H1 (cell line): ENCODE results near the gene TP53BP1. TPM values are rescaled to one million over a fixed set of nuclear protein-coding genes. Genes with fewer than 3 reads are reported as not detected.
A peak's percentile ranks its signal among the peaks of the same experiment; 100 is the strongest.

Experiments
- CTCF ChIA-PET: fragments of 300-600 bp; sonication (Branson Sonifier 250); formaldehyde crosslinking; loops from one replicate; lab custom pipeline; 2021; ENCODE audit not compliant: partially characterized antibody; lab: Charles Lee
- POLR2A ChIA-PET: fragments of 300-600 bp; sonication (Branson Sonifier 250); formaldehyde crosslinking; loops from one replicate; lab custom pipeline; 2021; ENCODE audit warnings: inconsistent platforms; ENCODE audit not compliant: partially characterized antibody; lab: Charles Lee
- DNase-seq, 2 experiments: peaks; one replicate each; pipeline versions ENCODE4 v3.0.0 to v3.0.0-alpha.2; 2010 to 2022; ENCODE audit warnings: low spot score in 2 of 2, low read depth in 1 of 2, mixed read lengths in 1 of 2
- FAIRE-seq: peaks from 2 replicates; lab custom pipeline; 2011; peaks lifted over from hg19 to GRCh38; lab: Jason Lieb, UNC
- H2AFZ ChIP-seq: 2 replicates; pipeline ENCODE4 v1.8.1; 2012; ENCODE audit warnings: low read length, inconsistent platforms
- H2AK5ac ChIP-seq: 2 replicates; pipeline ENCODE4 v1.6.1; 2013; ENCODE audit warnings: low read depth, low read length
- H2BK120ac ChIP-seq: replicated peaks from 2 replicates; pipeline ENCODE3; 2013; ENCODE audit warnings: low read depth, low read length, inconsistent platforms
- H2BK12ac ChIP-seq: 2 replicates; pipeline ENCODE4 v1.6.1; 2013; ENCODE audit warnings: low read depth, low read length
- H2BK15ac ChIP-seq: 2 replicates; pipeline ENCODE4 v1.6.1; 2013; ENCODE audit warnings: low read length
- H2BK20ac ChIP-seq: 2 replicates; pipeline ENCODE4 v1.6.1; 2013; ENCODE audit warnings: low read length
- H2BK5ac ChIP-seq: 2 replicates; pipeline ENCODE4 v1.6.1; 2013; ENCODE audit warnings: low read depth, low read length
- H3K14ac ChIP-seq: 2 replicates; pipeline ENCODE4 v1.6.1; 2013; ENCODE audit warnings: inconsistent platforms; ENCODE audit not compliant: insufficient read length
- H3K18ac ChIP-seq: 2 replicates; pipeline ENCODE4 v1.6.1; 2013; ENCODE audit warnings: low read length; ENCODE audit errors: extremely low read depth
- H3K23ac ChIP-seq: 2 replicates; pipeline ENCODE4 v1.6.1; 2013; ENCODE audit warnings: inconsistent platforms; ENCODE audit not compliant: insufficient read length
- H3K23me2 ChIP-seq: 2 replicates; pipeline ENCODE4 v1.6.1; 2013; ENCODE audit warnings: low read depth, low read length
- H3K27ac ChIP-seq: 2 replicates; pipeline ENCODE4 v1.6.1; 2011; ENCODE audit warnings: low read depth, low read length, inconsistent platforms
- H3K27me3 ChIP-seq, 4 experiments: replicated peaks in 1 of 4; 1 replicate in 1 of 4; 2 replicates in 3 of 4; pipeline versions ENCODE4 v1.6.1 to v1.8.1; 2011 to 2013; ENCODE audit warnings: low read length in 3 of 4, mild to moderate bottlenecking in 3 of 4, inconsistent platforms in 2 of 4, mixed read lengths in 2 of 4, moderate library complexity in 1 of 4; ENCODE audit not compliant: control insufficient read depth in 3 of 4, insufficient read depth in 3 of 4; ENCODE audit errors: extremely low read depth in 1 of 4
- H3K36me3 ChIP-seq, 4 experiments: 2 replicates each; pipeline versions ENCODE4 v1.6.1 to v1.8.1; 2011 to 2013; ENCODE audit warnings: mild to moderate bottlenecking in 4 of 4, low read length in 3 of 4, moderate library complexity in 2 of 4, control low read depth in 1 of 4, inconsistent platforms in 1 of 4; ENCODE audit not compliant: insufficient read depth in 4 of 4, control insufficient read depth in 2 of 4
- H3K4ac ChIP-seq: replicated peaks from 2 replicates; pipeline ENCODE3; 2013; ENCODE audit warnings: low read length, low read depth, mixed read lengths, inconsistent platforms; ENCODE audit not compliant: insufficient read length
- H3K4me1 ChIP-seq, 4 experiments: replicated peaks in 1 of 4; 1 replicate in 1 of 4; 2 replicates in 3 of 4; pipeline versions ENCODE4 v1.6.1 to v1.8.1; 2011 to 2013; ENCODE audit warnings: low read length in 3 of 4, inconsistent platforms in 2 of 4, mixed read lengths in 1 of 4; ENCODE audit not compliant: insufficient read depth in 4 of 4, control insufficient read depth in 3 of 4
- H3K4me2 ChIP-seq, 2 experiments: 2 replicates each; pipeline versions ENCODE4 v1.6.1 to v1.8.1; 2011 to 2013; ENCODE audit warnings: low read depth in 2 of 2, low read length in 2 of 2, control low read depth in 1 of 2, inconsistent platforms in 1 of 2, mild to moderate bottlenecking in 1 of 2; ENCODE audit not compliant: insufficient read depth in 1 of 2
- H3K4me3 ChIP-seq, 4 experiments: fragments of 200-600, 300-600 bp in 1 of 4; sonication (generic), shearing (Covaris generic), sonication (Bioruptor Twin) in 1 of 4; 2 replicates each; pipeline versions ENCODE4 v1.5.1 to v1.8.1; 2011 to 2016; ENCODE audit warnings: low read length in 4 of 4, low read depth in 3 of 4, control low read depth in 2 of 4, inconsistent platforms in 2 of 4, mild to moderate bottlenecking in 2 of 4, mixed read lengths in 1 of 4, moderate library complexity in 1 of 4; ENCODE audit not compliant: insufficient read depth in 2 of 4; ENCODE audit errors: extremely low read depth in 1 of 4
- H3K56ac ChIP-seq: replicated peaks from 2 replicates; pipeline ENCODE3; 2013; ENCODE audit warnings: low read depth, mild to moderate bottlenecking, mixed read lengths, low read length, inconsistent platforms; ENCODE audit not compliant: insufficient read length
- H3K79me1 ChIP-seq: 2 replicates; pipeline ENCODE4 v1.6.1; 2013; ENCODE audit warnings: low read depth, low read length, control low read depth
- H3K79me2 ChIP-seq, 2 experiments: 2 replicates each; pipeline versions ENCODE4 v1.6.1 to v1.8.1; 2012 to 2013; ENCODE audit warnings: low read length in 2 of 2, mild to moderate bottlenecking in 2 of 2, inconsistent platforms in 1 of 2; ENCODE audit not compliant: insufficient read depth in 2 of 2, control insufficient read depth in 1 of 2
- H3K9ac ChIP-seq, 4 experiments: replicated peaks in 1 of 4; 1 replicate in 1 of 4; 2 replicates in 3 of 4; pipeline versions ENCODE4 v1.6.1 to v1.8.1; 2011 to 2013; ENCODE audit warnings: low read depth in 3 of 4, low read length in 3 of 4, control low read depth in 2 of 4, mild to moderate bottlenecking in 2 of 4, moderate library complexity in 2 of 4, inconsistent platforms in 1 of 4; ENCODE audit errors: extremely low read depth in 1 of 4
- H3K9me3 ChIP-seq, 2 experiments: 2 replicates each; pipeline versions ENCODE4 v1.6.1 to v1.8.1; 2012 to 2013; ENCODE audit warnings: mild to moderate bottlenecking in 2 of 2, moderate library complexity in 2 of 2, control low read depth in 1 of 2, inconsistent platforms in 1 of 2, low read depth in 1 of 2, low read length in 1 of 2, mixed read lengths in 1 of 2; ENCODE audit not compliant: insufficient read depth in 2 of 2
- H4K20me1 ChIP-seq, 2 experiments: replicated peaks in 1 of 2; 2 replicates each; pipeline versions ENCODE3 to v1.8.1; 2011 to 2013; ENCODE audit warnings: inconsistent platforms in 2 of 2, low read length in 2 of 2, mild to moderate bottlenecking in 1 of 2; ENCODE audit not compliant: insufficient read depth in 2 of 2, control insufficient read depth in 1 of 2
- H4K5ac ChIP-seq: 2 replicates; pipeline ENCODE4 v1.6.1; 2013; ENCODE audit warnings: low read length, low read depth, mixed read lengths, inconsistent platforms; ENCODE audit not compliant: insufficient read length
- H4K8ac ChIP-seq: 2 replicates; pipeline ENCODE4 v1.8.0; 2013; ENCODE audit warnings: mild to moderate bottlenecking, moderate library complexity, low read length, inconsistent platforms; ENCODE audit not compliant: insufficient read depth; ENCODE audit errors: extremely low read depth
- H4K91ac ChIP-seq: replicated peaks from 2 replicates; pipeline ENCODE3; 2013; ENCODE audit warnings: low read length, mixed read lengths, inconsistent platforms; ENCODE audit not compliant: insufficient read length
- BACH1 ChIP-seq: IDR thresholded peaks from 2 replicates; pipeline ENCODE4 v1.6.1; 2012; ENCODE audit warnings: low read length, improper control_type of control experiment
- BRCA1 ChIP-seq: IDR thresholded peaks from 2 replicates; pipeline ENCODE4 v1.6.1; 2012; ENCODE audit warnings: low read depth, low read length, improper control_type of control experiment
- RAD21 ChIP-seq, 2 experiments: IDR thresholded peaks in 1 of 2; conservative IDR thresholded peaks in 1 of 2; 2 replicates each; pipeline ENCODE4 v1.6.1; 2011; ENCODE audit warnings: low read depth in 2 of 2, low read length in 2 of 2, improper control_type of control experiment in 1 of 2, inconsistent platforms in 1 of 2, mild to moderate bottlenecking in 1 of 2, moderate library complexity in 1 of 2
- SRF ChIP-seq: IDR thresholded peaks from 2 replicates; pipeline ENCODE4 v1.6.1; 2011; ENCODE audit warnings: mild to moderate bottlenecking, low read depth, low read length, moderate library complexity
- YY1 ChIP-seq: IDR thresholded peaks from 2 replicates; pipeline ENCODE4 v1.6.1; 2011; ENCODE audit warnings: low read depth, mild to moderate bottlenecking, low read length
- WGBS, 2 experiments: shearing (Covaris generic) in 1 of 2; methylation state at CpG; one replicate each; pipeline versions ENCODE4 v1.1.6 to v1.1.7; 2013 to 2015; ENCODE audit warnings: low lambda C conversion rate in 2 of 2, mixed read lengths in 2 of 2, inconsistent platforms in 1 of 2, low coverage in 1 of 2, missing lambda C conversion rate in 1 of 2; ENCODE audit not compliant: insufficient replicate concordance in 2 of 2, insufficient coverage in 1 of 2, insufficient read length in 1 of 2; ENCODE audit errors: extremely low coverage in 1 of 2, missing lambda C conversion rate in 1 of 2; 5-methylcytosine and 5-hydroxymethylcytosine counted together
- polyA plus RNA-seq, 7 experiments: library from polyadenylated mRNA; depleted of rRNA in 3 of 7; stranded (reverse) in 5 of 7; unstranded in 2 of 7; fragments of >200 nt in 5 of 7; fragments of 200-250 nt in 2 of 7; gene quantifications; 1 replicate in 5 of 7; 2 replicates in 1 of 7; 4 replicates in 1 of 7; pipeline versions ENCODE4 v1.2.1 to v1.2.3, GENCODE V29; 2011 to 2013; ENCODE audit warnings: missing spikeins in 2 of 7, mixed read lengths in 2 of 7
- total RNA-seq: library from RNA; stranded (reverse); fragmentation: NEBNext Ultra II Directional; extraction: Animal tissue kit (Norgen Biotek cat#: 25700); gene quantifications from 2 replicates; pipeline ENCODE4 v1.2.1, GENCODE V29; 2021

The TP53BP1 gene
- total and polyA plus RNA-seq, 2 of the 8 experiments (the other 6 are each of a cell fraction or from before 2014, with no cell fraction given) = 34.1 to 63.6 TPM

DNA sequence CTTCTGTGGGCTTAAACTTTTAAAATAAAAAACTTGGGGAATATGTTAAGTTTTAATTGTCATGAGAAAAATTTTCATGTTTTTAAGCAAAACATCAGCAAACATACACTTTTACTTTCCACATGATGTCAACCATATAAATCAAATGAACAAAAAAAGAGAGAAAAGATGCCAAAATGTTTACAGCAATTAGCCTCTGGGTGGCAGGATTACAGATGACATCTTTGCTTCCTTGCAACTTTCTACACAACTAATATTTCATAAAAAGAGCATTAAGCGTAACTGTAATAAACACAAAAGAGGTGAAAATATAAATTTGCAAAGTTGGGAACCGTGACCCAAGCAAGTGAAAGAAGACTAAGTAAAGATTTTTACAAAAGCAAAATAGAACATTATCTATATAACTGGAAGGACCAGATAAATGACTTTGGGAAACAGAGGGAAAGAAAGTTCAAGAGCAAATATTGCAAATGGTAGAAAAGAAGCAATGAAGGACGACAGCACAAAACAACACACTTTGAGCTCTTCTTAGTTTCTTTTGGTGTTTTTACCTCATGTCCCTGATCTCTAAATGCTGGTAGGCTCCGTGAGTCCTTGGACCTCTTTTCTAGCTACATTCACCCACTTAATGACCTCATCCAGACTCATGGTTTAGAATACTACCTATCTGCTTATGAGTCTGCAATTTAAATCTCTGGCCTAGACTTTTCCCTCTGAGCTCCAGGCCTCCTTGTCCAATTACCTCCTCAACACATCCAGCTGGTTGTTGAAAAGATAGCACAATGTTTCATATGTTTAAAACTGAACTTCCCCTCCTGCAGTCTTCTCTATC, 9.4 kb downstream of the TP53BP1 start:
- peaks cover 2% of the 10 kb centered on the region in 2 experiments for H4K20me1 ChIP-seq
- DNase-seq (no peak), FAIRE-seq (no peak)
- H3K56ac ChIP-seq = no peak overlapping the region
- H3K27ac ChIP-seq = no peak overlapping the region
- H2AFZ ChIP-seq = no peak overlapping the region
- peaks cover 2% of the 10 kb centered on the region; the same call in 1 of the 2 replicates for H3K23me2 ChIP-seq
- no peak overlapping the region for H4K8ac ChIP-seq
- H3K4me1 ChIP-seq = no peaks in the 10 kb centered on the region
- H3K9ac ChIP-seq = no peak overlapping the region
- H2BK12ac ChIP-seq = no peak overlapping the region
- no peak overlapping the region for H2BK20ac ChIP-seq
- WGBS, 2 experiments = 88% methylated on average over 4 of the region's 4 CpGs; no CpG with 5 or more reads in 1 of the 2 experiments
- H3K14ac ChIP-seq = no peak overlapping the region
- H3K23ac ChIP-seq = no peak overlapping the region
- no peak overlapping the region for H2BK120ac ChIP-seq
- no peak overlapping the region for H4K91ac ChIP-seq
- POLR2A ChIA-PET = interaction anchor here (0.7 to 1.1 kb wide), 2 partner anchors 10 to 28 kb away, joined by 5 to 6 read pairs; no protein-coding TSS in a partner anchor
- CTCF ChIA-PET = interaction anchor here (0.7 to 1.4 kb wide), 5 partner anchors 10 to 31 kb away, joined by 3 to 7 read pairs (median 6); partner anchors contain the start of gene TP53BP1
- H2AK5ac ChIP-seq = no peak overlapping the region
- no peak overlapping the region for H3K4me3 ChIP-seq
- H3K79me1 ChIP-seq = no peaks in the 10 kb centered on the region
- H3K36me3 ChIP-seq = peaks cover 13 to 63% (median 36%) of the 10 kb centered on the region in 4 experiments; a peak in 7 of 8 replicates
- H2BK5ac ChIP-seq = no peak overlapping the region
- TF ChIP-seq SRF (no peak), BRCA1 (no peak), BACH1 (no peak), YY1 (no peak), RAD21 (IDR thresholded peaks at IDR 0.05 in 1 of 2, conservative IDR thresholded peaks at IDR 0.05 in 1 of 2; ENCODE audit: low read depth in 2 of 2, low read length in 2 of 2) (peak in 1 of 2 experiments; percentile 15; a peak in 1 of 4 replicates)
- H3K27me3 ChIP-seq = no peaks in the 10 kb centered on the region
- no peak overlapping the region for H3K4me2 ChIP-seq
- no peaks in the 10 kb centered on the region for H3K9me3 ChIP-seq
- H3K79me2 ChIP-seq = peaks cover 0 to 47% of the 10 kb centered on the region in 2 experiments; a peak in 3 of 4 replicates
- H4K5ac ChIP-seq = no peak overlapping the region
- no peak overlapping the region for H2BK15ac ChIP-seq
- H3K18ac ChIP-seq = no peak overlapping the region
- no peak overlapping the region for H3K4ac ChIP-seq
